Skeletal muscle tissue (tissue), 5 donors: ENCODE measurements around the gene OSBPL8. TPM values are rescaled to one million over a fixed set of nuclear protein-coding genes. Genes with fewer than 3 reads are reported as not detected.

Experiments used
- H3K27ac ChIP-seq: one replicate; pipeline ENCODE4 v1.7.0; 2013; ENCODE audit warnings: mild to moderate bottlenecking, low read depth, low read length, inconsistent platforms
- H3K27me3 ChIP-seq, 3 donors: one replicate each; pipeline ENCODE4 v1.7.0; 2013; ENCODE audit warnings: low read length in 3 of 3; ENCODE audit not compliant: control insufficient read depth in 3 of 3, insufficient read depth in 3 of 3
- H3K36me3 ChIP-seq, 3 donors: one replicate each; pipeline ENCODE4 v1.7.0; 2013; ENCODE audit warnings: low read length in 3 of 3; ENCODE audit not compliant: control insufficient read depth in 3 of 3, insufficient read depth in 3 of 3
- H3K4me1 ChIP-seq, 3 donors: one replicate each; pipeline ENCODE4 v1.7.0; 2013; ENCODE audit warnings: low read length in 3 of 3, mild to moderate bottlenecking in 3 of 3; ENCODE audit not compliant: control insufficient read depth in 3 of 3, insufficient read depth in 3 of 3
- H3K4me3 ChIP-seq, 3 donors: one replicate each; pipeline ENCODE4 v1.7.0; 2013; ENCODE audit warnings: low read length in 3 of 3
- H3K9ac ChIP-seq, 3 donors: one replicate each; pipeline ENCODE4 v1.7.0; 2013; ENCODE audit warnings: low read length in 3 of 3, mild to moderate bottlenecking in 3 of 3, moderate library complexity in 2 of 3, low read depth in 1 of 3
- H3K9me3 ChIP-seq, 3 donors: one replicate each; pipeline ENCODE4 v1.7.0; 2013; ENCODE audit warnings: low read length in 3 of 3; ENCODE audit not compliant: control insufficient read depth in 3 of 3
- small RNA-seq: library from RNA; depleted of rRNA; stranded (forward); fragments of <200 nt; gene quantifications from one replicate; pipeline ENCODE3, GENCODE V24; 2014
- total RNA-seq: library from RNA; depleted of rRNA; stranded (reverse); fragments of >200 nt; gene quantifications from one replicate; pipeline ENCODE4 v1.2.3, GENCODE V29; 2014
- donor health status: Osteomylitis.

The OSBPL8 gene
- total RNA-seq, 1 donor from 2014 or later = 22.4 TPM

DNA sequence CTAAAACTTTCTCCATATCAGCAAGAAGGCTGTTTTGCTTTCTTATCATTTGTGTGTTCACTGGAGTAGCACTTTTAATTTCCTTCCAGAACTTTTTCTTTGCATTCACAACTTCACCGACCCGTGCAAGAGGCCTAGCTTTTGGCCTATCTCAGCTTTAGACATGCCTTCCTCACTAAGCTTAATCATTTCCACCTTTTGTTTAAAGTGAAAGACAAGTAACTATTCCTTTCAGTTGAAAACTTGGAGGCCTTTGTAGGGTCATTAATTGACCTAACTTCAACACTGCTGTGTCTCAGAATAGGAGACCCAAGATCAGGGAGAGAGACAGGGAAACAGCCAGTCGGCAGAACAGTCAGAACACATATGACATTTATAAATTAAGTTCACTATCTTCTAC lies 250.7 kb downstream of the OSBPL8 start:
- Histone ChIP-seq H3K4me3 (no peak overlapping the region), H3K9ac (no peak overlapping the region), H3K4me1 (no peaks in the 10 kb centered on the region), H3K36me3 (no peaks in the 10 kb centered on the region), H3K9me3 (no peaks in the 10 kb centered on the region), H3K27ac (no peak overlapping the region), H3K27me3 (no peaks in the 10 kb centered on the region)

DNA sequence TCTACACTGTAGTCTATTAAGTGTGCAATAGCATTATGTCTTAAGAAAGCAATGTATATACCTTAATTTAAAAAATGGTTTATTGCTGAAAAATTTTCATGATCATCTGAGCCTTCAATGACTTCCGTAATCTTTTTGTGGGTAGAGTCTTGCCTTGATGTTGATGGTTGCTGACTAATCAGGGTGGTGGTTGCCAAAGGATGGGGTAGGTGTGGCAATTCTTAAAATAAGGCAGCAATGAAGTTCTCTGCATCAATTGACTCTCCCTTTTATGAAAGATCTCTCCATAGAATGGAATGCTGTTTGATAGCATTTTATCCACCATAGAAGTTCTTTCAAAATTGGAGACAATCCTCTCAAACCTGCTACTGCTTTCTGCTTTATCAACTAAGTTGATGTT lies 252.5 kb downstream of the OSBPL8 start:
- H3K36me3 ChIP-seq = no peaks in the 10 kb centered on the region
- no peak overlapping the region for H3K27ac ChIP-seq
- no peaks in the 10 kb centered on the region for H3K4me1 ChIP-seq
- H3K27me3 ChIP-seq = no peaks in the 10 kb centered on the region
- no peak overlapping the region for H3K4me3 ChIP-seq
- no peaks in the 10 kb centered on the region for H3K9me3 ChIP-seq
- no peak overlapping the region for H3K9ac ChIP-seq

GRCh38 chr12:76303989-76304460 lies 255.5 kb downstream of the OSBPL8 start:
- H3K4me3 ChIP-seq = no peak overlapping the region
- H3K4me1 ChIP-seq = no peaks in the 10 kb centered on the region
- H3K36me3 ChIP-seq = no peaks in the 10 kb centered on the region
- no peak overlapping the region for H3K9ac ChIP-seq
- no peaks in the 10 kb centered on the region for H3K9me3 ChIP-seq
- no peaks in the 10 kb centered on the region for H3K27me3 ChIP-seq
- H3K27ac ChIP-seq = no peak overlapping the region

- H3K36me3 ChIP-seq = no peaks in the 10 kb centered on the region
- no peaks in the 10 kb centered on the region for H3K27me3 ChIP-seq
- H3K9ac ChIP-seq = no peak overlapping the region
- no peaks in the 10 kb centered on the region for H3K4me1 ChIP-seq
- no peak overlapping the region for H3K27ac ChIP-seq
- H3K4me3 ChIP-seq = no peak overlapping the region
- H3K9me3 ChIP-seq = no peaks in the 10 kb centered on the region
Measured at GRCh38 chr12:76303365-76303764, 256.2 kb downstream of the OSBPL8 start.

Small RNAs within 50 kb of the gene (small RNA-seq; reads per million reads assigned to genes)
- gene RN7SKP172 = not detected

Other genes starting within 250 kb of the OSBPL8 start
- gene BBS10, start 211.4 kb downstream of the OSBPL8 start, total RNA-seq = 12.0 TPM
- 123 TPM for gene ZDHHC17, start 204.3 kb upstream of the OSBPL8 start, total RNA-seq